ENCODE results near the gene DMRTA1. TPM values are rescaled to one million over a fixed set of nuclear protein-coding genes. Genes with fewer than 3 reads are reported as not detected.

Gene DMRTA1, protein sequence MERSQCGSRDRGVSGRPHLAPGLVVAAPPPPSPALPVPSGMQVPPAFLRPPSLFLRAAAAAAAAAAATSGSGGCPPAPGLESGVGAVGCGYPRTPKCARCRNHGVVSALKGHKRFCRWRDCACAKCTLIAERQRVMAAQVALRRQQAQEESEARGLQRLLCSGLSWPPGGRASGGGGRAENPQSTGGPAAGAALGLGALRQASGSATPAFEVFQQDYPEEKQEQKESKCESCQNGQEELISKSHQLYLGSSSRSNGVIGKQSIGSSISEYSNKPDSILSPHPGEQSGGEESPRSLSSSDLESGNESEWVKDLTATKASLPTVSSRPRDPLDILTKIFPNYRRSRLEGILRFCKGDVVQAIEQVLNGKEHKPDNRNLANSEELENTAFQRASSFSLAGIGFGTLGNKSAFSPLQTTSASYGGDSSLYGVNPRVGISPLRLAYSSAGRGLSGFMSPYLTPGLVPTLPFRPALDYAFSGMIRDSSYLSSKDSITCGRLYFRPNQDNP
- 0.14 and 0.52 TPM in 2 replicates for total RNA-seq

DNA sequence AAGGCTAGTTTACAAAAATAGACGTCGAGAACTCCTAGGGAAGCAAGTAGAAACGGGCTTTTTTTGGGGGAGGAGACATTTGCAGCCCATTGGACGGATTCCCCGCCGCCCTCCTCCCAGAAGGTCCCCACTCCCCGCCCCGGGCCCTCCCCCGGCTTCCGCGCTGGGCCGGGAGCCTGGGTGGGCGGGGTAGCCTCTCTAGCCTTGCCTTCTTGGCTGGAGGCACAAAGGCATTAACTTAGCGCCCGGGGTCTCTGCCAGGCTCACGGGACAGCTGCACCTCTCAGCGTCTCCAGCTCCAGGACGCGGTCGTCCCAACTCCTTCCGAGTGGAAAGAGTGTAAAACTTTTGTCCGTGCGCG is at the start of gene DMRTA1:
Gene DMRTA1, plus strand, starts transcription at position 236 of the 361 bp plus-strand sequence. CDS start 242 bp downstream, outside the sequence.
- DNase-seq (ENCODE audit: low read depth), result no peak
- H3K4me3 ChIP-seq (ENCODE audit: low read depth, low read length), result peak within 1 kb of the TSS; percentile 62
- TF ChIP-seq, protein P1, sequence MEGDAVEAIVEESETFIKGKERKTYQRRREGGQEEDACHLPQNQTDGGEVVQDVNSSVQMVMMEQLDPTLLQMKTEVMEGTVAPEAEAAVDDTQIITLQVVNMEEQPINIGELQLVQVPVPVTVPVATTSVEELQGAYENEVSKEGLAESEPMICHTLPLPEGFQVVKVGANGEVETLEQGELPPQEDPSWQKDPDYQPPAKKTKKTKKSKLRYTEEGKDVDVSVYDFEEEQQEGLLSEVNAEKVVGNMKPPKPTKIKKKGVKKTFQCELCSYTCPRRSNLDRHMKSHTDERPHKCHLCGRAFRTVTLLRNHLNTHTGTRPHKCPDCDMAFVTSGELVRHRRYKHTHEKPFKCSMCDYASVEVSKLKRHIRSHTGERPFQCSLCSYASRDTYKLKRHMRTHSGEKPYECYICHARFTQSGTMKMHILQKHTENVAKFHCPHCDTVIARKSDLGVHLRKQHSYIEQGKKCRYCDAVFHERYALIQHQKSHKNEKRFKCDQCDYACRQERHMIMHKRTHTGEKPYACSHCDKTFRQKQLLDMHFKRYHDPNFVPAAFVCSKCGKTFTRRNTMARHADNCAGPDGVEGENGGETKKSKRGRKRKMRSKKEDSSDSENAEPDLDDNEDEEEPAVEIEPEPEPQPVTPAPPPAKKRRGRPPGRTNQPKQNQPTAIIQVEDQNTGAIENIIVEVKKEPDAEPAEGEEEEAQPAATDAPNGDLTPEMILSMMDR (conservative IDR thresholded peaks at IDR 0.05; ENCODE audit: low read depth, low read length), result no peak

DNA sequence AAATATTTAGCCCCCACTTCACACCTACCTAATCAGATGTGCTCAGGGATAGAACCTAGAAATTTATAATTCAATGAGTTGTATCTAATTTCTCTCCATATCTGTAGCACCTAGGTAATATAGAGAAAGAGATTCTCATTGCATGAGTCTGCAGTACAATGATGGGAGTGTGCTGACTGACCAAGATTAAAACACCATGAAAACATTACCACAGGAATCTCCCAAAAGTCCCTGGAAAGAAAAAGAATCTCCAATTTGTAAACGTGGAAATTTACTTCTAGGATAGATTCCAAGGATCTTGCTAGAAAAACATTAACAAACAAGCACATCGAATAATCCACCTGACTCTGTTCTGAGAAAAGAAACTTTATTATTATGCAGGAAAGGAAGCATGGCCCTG is 45.0 kb upstream of the DMRTA1 start:
- H3K4me3 ChIP-seq (ENCODE audit: low read depth, low read length), result no peak overlapping the region
- peak; percentile 54 for DNase-seq (ENCODE audit: low read depth)
- TF ChIP-seq, protein P1 (conservative IDR thresholded peaks at IDR 0.05; ENCODE audit: low read depth, low read length), result no peak

DNA sequence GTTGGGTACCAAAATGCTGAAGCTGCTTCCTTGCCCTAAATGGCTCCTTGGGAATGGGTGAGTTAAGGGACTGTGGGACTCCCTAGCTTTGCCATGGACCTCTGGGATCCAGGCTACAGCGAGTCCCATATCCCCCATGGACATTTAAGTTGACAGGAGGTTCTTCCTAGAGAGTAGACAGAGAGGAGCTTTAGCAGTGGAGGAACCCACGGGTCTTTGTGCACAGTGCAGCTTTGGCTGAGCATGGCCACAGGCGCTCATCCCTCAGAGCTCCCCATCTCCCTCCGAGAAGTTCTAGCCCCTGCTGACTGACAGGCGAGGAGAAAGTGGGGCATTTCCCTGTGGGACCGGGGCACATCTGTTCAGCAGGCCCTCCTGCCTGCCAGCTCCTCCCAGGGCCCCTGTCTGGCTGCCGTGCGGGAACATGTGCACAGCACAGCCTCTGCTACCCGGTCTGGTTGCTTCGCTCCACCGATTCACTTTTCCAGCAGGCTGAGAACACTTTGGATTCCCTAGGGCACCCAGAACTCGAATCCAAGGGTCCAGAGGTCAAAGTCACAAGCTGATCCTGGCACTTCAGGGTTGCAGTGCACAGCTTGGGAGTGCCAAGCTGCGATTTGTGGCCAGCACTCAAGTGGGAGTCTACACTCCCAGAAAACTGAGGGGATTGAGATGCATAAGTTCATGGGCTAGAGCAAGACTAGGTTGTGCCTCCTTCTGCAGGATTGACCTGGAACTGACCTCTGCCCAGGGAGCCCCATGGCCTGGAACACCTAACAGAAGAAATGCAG is 40.6 kb upstream of the DMRTA1 start:
- H3K4me3 ChIP-seq (ENCODE audit: low read depth, low read length), result no peak overlapping the region
- TF ChIP-seq, protein P1 (conservative IDR thresholded peaks at IDR 0.05; ENCODE audit: low read depth, low read length), result no peak
- DNase-seq (ENCODE audit: low read depth), result no peak

DNA sequence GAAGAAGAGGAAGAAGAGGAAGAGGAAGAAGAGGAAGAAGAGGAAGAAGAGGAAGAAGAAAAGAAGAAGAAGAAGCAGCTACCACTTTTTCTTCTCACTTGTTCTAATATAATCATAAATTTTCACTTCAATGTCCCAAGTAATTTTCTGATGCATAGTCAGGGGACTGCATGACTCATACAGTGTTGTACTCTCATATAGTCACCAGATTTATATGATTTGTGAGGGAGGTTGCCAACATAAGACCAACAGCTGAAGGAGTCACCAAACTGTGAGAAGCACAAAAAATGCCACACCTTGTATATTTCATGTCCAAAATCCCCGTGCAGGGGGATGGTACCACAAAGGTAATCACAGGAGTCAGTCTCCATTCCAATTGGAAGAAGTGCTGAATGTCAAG is 32.7 kb upstream of the DMRTA1 start:
- no peak for DNase-seq (ENCODE audit: low read depth)
- TF ChIP-seq, protein P1 (conservative IDR thresholded peaks at IDR 0.05; ENCODE audit: low read depth, low read length), result no peak
- no peak overlapping the region for H3K4me3 ChIP-seq (ENCODE audit: low read depth, low read length)

DNA sequence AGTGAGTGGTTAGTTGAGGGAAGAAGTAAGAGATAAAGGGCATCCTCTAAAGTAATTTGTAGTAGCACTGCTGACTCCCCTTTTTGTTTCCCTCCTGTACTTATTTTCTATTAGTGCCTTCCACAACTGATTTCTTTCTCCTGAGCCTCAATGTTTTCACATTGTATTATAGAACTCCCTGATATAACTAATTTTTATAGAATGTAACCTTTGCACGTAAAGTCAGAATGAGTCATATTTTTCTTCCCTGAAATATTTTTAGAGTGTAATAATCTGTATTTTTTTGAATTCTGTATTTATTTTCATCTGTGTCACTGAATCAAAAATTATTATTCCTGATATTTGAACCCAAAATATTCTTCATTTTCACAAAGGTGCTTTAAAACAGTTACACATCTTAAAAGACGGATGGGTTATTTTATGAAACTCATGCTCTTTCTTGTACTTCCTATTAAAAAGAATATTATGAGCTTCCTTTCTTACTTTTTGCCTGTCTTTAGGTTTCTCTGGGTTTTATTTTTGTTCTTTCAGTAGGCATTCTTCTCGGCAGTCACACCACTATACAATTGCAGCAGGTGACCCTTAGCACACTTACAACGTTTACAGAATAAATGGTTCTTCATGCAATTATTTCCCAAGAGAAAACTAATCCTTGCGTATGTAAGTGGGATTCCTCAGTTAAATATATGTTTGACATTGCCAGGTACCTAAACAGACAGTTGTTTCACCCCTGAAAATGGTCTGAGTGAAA is 30.5 kb upstream of the DMRTA1 start:
- no peak overlapping the region for H3K4me3 ChIP-seq (ENCODE audit: low read depth, low read length)
- TF ChIP-seq, protein P1 (conservative IDR thresholded peaks at IDR 0.05; ENCODE audit: low read depth, low read length), result no peak
- no peak for DNase-seq (ENCODE audit: low read depth)

DNA sequence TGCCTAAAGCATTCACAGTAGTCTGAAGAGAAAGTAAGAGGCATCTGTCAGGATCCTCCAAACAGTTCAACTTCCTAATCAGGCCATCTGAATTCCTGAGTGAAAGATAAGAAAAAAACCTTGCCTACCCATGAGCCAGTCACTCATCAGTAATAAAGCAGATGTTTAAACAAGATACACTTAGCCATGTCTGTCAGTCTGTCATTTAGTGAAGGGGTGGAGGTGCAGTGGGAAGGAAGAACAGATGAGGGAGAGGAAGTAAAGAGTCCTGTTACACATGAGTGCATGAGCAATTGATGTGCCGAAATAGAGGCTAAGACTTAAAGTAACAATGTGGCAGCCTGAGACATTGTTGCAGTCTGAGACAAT is 29.9 kb upstream of the DMRTA1 start:
- no peak overlapping the region for H3K4me3 ChIP-seq (ENCODE audit: low read depth, low read length)
- TF ChIP-seq, protein P1 (conservative IDR thresholded peaks at IDR 0.05; ENCODE audit: low read depth, low read length), result no peak
- no peak for DNase-seq (ENCODE audit: low read depth)
